NCI-H1048 (cell line): ENCODE results near the gene EVX1.

Experiments used
- DNase-seq: peaks from one replicate; lab custom pipeline; 2025; lab: John Stamatoyannopoulos, UW

Gene EVX1

GRCh38 chr7:27205325-27206280, 37.0 kb upstream of the EVX1 start:
- no peak for DNase-seq

DNA sequence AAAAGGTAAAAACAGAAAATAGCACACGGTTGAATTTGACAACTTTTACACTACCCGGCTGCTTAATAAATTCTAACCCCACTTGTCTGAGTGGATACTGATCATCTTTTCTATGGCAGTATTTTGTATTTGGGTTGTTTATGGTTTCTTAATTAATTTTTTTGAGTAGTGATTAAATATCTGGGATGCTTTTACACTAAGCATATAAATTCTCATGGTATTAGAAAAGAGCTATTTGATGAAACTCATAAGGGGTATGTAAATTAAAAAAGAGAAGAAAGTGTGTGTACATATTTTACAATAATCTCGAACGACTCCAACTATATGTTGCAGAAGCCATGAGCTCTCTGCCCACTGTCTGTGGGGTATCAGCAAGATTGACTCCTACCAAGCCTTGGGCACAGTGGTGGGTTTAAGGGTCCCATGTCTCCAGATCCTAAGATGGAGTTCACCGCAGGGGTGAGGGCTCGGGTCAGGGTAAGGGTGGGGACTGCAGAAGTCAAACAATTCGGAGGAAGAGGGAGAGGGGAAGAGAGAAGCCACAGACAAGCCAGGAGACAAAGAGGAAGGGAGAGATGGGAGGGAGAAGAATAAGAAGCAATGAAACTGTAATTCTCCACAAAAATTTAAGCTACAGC, 35.1 kb upstream of the EVX1 start:
- no peak for DNase-seq

GRCh38 chr7:27208998-27209397, 33.6 kb upstream of the EVX1 start:
- DNase-seq: no peak

GRCh38 chr7:27209933-27210440, 32.6 kb upstream of the EVX1 start:
- DNase-seq: no peak

DNA sequence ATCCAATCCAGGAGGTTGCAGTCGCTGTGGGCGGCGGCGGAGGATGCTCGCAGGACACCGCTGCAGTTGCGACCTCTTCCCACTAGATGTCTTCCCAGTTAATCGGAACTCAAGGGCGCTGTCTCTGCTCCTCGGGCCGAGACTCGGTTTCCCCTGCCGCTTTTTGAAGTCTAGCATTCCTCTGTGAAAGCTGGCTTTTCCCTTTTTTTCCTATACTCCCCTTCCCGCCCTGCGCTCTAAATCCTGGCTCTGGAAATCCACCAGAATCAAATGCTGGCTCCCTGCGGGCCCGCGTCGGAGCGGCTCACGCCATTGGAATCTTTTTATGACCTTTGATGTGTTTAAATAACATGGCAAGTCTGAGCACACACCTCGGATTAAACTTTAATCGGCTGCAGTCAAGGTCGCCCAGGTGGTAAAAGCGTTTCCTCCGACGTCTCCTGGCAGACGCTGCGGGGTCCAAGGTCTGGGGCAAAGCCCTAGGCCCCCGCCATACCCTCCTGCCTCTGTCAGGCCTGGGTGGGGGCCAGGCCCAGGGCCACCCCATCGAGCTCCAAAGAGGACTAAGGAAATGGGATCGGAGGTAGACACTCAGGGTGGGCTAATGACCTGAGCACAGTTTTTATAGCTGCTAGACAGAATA, 32.0 kb upstream of the EVX1 start:
- DNase-seq: no peak

GRCh38 chr7:27211084-27211446, 31.5 kb upstream of the EVX1 start:
- no peak for DNase-seq

- DNase-seq: no peak
Measured at GRCh38 chr7:27211764-27212204, 30.8 kb upstream of the EVX1 start.

DNA sequence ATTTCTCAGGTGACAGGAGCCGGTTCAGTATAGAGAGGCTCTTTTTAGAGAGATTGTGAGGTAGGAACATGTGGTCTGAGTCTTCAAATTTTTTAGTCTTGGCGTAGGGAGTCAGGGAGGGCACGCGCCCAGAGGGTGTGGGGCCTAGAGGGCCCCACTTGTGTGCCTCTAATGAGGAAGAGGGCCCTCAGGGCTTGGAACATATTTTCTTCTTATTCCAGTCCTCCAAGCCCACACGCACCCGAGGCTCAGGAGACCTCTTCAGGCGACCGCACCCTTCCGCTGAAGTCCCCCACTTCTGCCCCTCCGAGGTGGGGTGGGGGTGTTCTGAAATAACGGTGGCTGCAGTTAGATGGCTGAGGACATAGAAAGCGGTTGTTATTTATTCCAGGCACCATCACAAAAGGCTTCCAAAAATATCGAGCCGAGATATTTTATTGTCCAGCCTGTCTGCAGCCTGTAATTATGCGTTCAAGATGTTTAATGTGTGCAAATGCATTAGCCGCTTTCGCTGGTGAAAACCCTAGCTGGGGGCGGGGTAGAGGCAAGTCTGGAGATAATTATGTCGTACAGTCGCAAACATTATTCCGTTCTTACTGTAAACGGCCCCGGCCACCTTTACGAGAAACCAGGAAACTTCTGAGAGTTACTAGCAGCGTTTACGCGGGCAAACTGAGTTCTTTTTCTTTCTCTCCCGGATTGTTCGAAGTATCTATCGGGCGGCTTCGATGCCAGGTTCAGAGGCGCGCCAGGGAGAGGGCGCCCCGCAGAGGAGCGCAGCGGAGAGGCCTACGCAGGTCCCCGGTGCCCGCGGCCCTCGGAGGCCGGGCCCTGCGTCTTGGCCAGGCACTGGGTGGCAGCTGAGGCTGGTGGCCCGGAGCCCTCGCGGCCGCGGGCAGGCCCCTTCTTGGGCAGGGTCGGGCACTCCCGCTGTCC, 29.8 kb upstream of the EVX1 start:
- no peak for DNase-seq

GRCh38 chr7:27213433-27214238, 29.0 kb upstream of the EVX1 start:
- no peak for DNase-seq

DNA sequence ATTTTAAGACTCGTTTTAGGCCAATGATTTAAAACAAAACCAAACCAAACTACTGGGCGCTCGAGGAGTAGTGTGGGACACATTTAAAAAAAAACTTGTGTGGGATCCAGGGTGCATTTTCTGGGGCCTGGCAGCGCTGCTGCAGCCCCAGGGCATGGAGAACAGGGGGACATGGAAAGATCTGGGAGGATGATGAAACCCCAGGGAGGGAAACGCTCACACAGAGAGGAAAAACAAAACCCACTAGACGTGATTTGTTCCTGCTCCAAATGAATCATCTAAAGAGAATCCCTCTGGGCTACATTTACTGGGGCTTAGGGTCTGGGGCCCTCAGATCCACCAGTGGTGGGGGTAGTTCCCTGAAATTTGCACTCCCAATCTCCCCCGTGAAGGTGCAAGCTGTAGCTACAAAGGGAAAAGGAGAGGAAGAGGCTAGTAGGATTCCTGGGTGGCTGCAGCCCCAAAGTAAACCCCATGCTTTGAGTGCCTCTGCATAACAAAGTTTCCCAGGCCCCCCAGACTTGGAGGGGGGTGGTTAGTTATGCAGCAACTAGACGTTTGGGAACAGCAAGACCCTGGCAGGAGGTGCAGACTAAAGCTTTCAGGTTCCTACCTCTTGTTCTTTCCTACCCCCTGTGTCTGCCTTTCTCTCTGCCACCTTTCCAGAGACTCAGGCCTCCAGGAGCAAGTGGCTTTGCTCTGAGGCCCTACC, 28.2 kb upstream of the EVX1 start:
- DNase-seq: no peak

DNA sequence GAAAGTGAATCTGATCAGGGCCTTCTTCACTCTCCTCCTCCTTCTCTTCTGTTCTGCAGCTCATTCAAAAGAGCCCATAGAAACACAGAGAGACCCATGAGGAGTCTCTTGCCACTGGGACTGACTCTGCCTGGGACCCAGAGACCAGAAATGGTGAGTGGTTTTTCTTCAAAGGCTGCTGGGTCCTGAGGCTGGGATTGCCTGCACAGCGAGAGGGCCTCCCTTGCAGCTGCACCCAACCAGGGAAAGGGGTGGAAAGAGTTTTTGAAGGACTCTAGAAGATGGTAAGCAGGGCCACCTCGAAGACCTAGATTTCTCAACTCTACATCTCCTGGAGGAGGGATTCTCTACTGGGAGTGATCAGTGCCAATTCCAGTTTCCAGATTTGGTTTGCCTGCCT, 27.2 kb upstream of the EVX1 start:
- no peak for DNase-seq

- DNase-seq: no peak
Measured at GRCh38 chr7:27217951-27218350, 24.7 kb upstream of the EVX1 start.

DNA sequence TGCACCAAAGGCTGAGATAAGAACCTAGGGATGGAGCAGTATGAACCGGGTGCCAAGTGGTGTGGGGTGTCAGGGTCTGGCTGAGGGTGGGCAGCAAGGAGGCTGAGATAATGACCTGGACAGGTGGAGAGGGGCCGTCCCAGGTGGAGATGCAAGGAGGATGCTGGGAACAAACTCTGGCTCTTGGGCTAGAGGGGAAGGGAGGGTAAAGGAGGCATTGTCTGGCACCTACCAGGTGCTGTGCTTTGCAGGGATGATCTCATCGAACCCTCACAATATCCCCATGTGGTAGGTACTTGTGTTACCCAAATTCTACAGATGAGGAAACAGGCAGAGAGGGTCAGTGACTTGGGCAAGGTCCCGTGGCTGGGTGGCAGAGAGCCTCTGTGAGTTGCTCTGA, 22.8 kb upstream of the EVX1 start:
- no peak for DNase-seq

DNA sequence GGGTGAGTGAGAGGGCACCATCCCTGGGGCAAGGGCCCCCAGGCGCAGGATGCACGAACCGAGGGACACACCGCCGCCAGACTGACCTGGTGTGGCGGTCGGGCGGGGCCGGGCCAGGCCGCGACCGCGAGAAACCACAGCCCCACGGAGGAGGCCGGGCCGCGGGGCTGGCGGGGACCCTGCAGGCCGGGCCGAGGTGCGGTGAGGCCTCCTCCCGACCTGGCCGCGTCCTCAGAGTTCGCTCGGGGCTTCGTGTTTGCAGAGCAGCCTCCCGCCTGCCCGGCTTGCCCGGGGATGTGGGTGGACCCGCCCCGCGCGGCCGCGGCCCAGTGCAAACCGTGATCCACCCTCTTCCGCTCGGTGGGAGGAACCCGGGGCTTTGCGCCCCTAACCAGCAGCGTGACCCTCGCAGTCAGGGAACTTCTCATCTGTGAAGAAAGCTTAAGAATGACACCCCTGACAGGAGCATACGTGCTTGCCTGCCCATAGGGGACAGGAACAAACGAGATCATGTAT, 22.1 kb upstream of the EVX1 start:
- no peak for DNase-seq

GRCh38 chr7:27221201-27221797, 21.3 kb upstream of the EVX1 start:
- DNase-seq: no peak

DNA sequence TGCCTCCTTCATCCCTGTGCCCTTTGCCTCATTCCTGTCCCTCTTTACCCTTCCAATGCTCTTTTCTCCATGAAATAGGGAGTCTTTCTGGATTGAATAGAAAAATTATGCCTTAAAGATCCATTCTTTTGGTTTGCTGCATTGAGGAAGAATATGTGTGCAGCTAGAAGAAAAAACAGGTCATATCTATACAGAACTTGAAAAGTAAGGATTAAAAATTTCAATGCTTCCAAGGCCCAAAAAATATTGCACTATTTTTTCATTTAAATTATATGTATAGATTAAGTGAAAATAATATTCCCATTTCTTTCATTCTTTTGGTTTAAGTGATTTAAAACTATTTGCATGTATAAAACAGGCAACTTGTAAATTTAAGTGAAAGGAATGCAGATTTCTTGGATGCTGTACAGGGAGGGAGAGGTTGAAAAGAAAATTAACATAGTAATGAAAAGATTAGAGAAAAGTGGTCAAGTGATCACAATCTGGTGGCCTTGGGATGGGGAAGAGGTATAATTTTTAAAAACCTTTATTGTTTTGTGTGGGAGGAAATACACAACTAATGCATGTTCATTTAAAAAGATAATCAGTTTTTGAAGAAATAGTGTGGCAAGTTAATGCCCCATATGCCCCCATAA, 18.5 kb upstream of the EVX1 start:
- DNase-seq: no peak

- no peak for DNase-seq
Measured at GRCh38 chr7:27224983-27225934, 17.3 kb upstream of the EVX1 start.

- DNase-seq: no peak
Measured at GRCh38 chr7:27229448-27229847, 13.2 kb upstream of the EVX1 start.
